ENCODE results near the gene POFUT1. TPM values are rescaled to one million over a fixed set of nuclear protein-coding genes. Genes with fewer than 3 reads are reported as not detected.

POFUT1 gene
- total RNA-seq, 1 donor from 2014 or later, result 60.6 TPM

DNA sequence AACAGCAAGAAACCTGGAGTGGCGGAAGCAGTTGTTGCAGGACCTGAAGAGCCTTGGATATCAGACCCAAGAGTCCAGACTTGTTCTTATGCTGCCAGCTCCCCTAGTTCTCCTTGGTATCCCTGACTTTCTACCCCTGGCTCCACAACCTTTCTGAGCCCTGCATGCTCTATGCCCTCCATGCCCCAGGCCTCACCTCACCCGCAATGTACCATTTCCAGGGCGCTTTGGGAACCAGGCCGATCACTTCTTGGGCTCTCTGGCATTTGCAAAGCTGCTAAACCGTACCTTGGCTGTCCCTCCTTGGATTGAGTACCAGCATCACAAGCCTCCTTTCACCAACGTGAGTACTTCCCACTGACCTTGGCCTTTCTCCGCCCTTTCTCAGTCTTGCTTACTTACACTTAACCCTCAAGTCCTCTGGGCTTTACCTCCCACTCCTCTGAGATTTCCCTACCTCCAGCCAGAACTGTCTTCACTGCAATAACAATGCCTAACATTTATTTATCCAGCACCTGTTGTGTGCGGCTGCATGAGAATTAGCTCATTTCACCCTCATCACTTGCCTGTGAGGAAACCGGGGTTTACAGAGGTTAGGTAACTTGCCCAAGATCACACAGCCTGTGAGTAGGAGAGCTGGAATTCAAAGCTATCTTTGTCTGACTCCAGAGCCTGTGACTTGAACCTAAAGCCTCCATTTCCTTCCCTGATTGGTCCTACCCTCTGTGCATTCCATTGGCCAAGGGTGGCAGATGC, 2.3 kb downstream of the POFUT1 start:
- Histone ChIP-seq H3K79me2 (ENCODE audit: insufficient read depth, low read length) (peaks cover 70% of the 10 kb centered on the region), H3K9me3 (ENCODE audit: insufficient read depth, low read depth, low read length) (no peaks in the 10 kb centered on the region), H3K27ac (ENCODE audit: low read depth, low read length) (no peak overlapping the region), H3K4me2 (ENCODE audit: low read length) (no peak overlapping the region), H3K36me3 (ENCODE audit: insufficient read depth, low read length) (peaks cover 14% of the 10 kb centered on the region), H3K9ac (ENCODE audit: low read length) (peak overlapping the region; percentile 99), H3K4me1 (ENCODE audit: insufficient read depth, low read length) (peaks cover 20% of the 10 kb centered on the region), H3K27me3 (ENCODE audit: insufficient read depth, low read length) (no peaks in the 10 kb centered on the region), H4K20me1 (ENCODE audit: insufficient read depth, low read length) (peaks cover 48% of the 10 kb centered on the region), H3K4me3 (ENCODE audit: insufficient read depth, low read depth, low read length) (no peak overlapping the region), H2AFZ (ENCODE audit: low read depth, low read length) (no peak overlapping the region)
- peaks cover 6% of the 10 kb centered on the region for H3K36me3 Mint-ChIP-seq (ENCODE audit: low read depth, unreplicated experiment)
- H3K4me3 Mint-ChIP-seq (ENCODE audit: unreplicated experiment), result peak overlapping the region; percentile 90
- H3K4me1 Mint-ChIP-seq (ENCODE audit: low read depth, unreplicated experiment), result peaks cover 38% of the 10 kb centered on the region
- no peak for TF ChIP-seq EZH2 (IDR thresholded peaks at IDR 0.05; ENCODE audit: insufficient read depth, low read length)
- no peak for FAIRE-seq
- DNase-seq (ENCODE audit: low read depth), result no peak
- H3K27me3 Mint-ChIP-seq (ENCODE audit: low read depth, unreplicated experiment), result no peaks in the 10 kb centered on the region
- peaks cover 2% of the 10 kb centered on the region for H3K9me3 Mint-ChIP-seq (ENCODE audit: unreplicated experiment)
- peak overlapping the region; percentile 31 for H3K27ac Mint-ChIP-seq (ENCODE audit: unreplicated experiment)

DNA sequence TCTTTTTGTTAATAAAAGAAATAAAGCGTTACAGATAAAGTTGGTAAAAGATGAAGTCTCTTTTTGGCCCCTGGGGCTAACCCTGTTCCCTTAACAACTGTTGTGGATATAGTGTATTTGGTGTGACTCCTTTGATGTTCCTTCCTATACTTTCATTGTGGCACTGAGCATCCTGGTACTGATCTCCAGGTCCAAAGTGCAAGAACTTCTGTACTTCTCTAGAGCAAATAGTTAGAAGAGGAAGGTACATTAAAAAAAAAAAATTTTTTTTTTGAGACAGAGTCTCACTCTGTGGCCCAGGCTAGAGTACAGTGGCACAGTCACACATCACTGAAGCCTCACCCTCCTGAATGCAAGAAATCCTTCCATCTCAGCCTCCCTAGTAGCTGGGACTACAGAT, 6.2 kb downstream of the POFUT1 start:
- Mint-ChIP-seq H3K9me3 (ENCODE audit: unreplicated experiment) (no peaks in the 10 kb centered on the region), H3K4me1 (ENCODE audit: low read depth, unreplicated experiment) (peaks cover 12% of the 10 kb centered on the region), H3K27me3 (ENCODE audit: low read depth, unreplicated experiment) (no peaks in the 10 kb centered on the region), H3K36me3 (ENCODE audit: low read depth, unreplicated experiment) (peaks cover 13% of the 10 kb centered on the region), H3K27ac (ENCODE audit: unreplicated experiment) (no peak overlapping the region), H3K4me3 (ENCODE audit: unreplicated experiment) (no peak overlapping the region)
- Histone ChIP-seq H3K4me1 (ENCODE audit: insufficient read depth, low read length) (peaks cover 1% of the 10 kb centered on the region), H3K4me2 (ENCODE audit: low read length) (no peak overlapping the region), H3K9ac (ENCODE audit: low read length) (no peak overlapping the region), H3K79me2 (ENCODE audit: insufficient read depth, low read length) (peaks cover 32% of the 10 kb centered on the region), H3K27ac (ENCODE audit: low read depth, low read length) (no peak overlapping the region), H3K36me3 (ENCODE audit: insufficient read depth, low read length) (peaks cover 41% of the 10 kb centered on the region), H4K20me1 (ENCODE audit: insufficient read depth, low read length) (peaks cover 37% of the 10 kb centered on the region), H3K27me3 (ENCODE audit: insufficient read depth, low read length) (no peaks in the 10 kb centered on the region), H2AFZ (ENCODE audit: low read depth, low read length) (no peak overlapping the region), H3K4me3 (ENCODE audit: insufficient read depth, low read depth, low read length) (no peak overlapping the region), H3K9me3 (ENCODE audit: insufficient read depth, low read depth, low read length) (no peaks in the 10 kb centered on the region)
- TF ChIP-seq EZH2 (IDR thresholded peaks at IDR 0.05; ENCODE audit: insufficient read depth, low read length), result no peak
- TF ChIP-seq, protein P1, sequence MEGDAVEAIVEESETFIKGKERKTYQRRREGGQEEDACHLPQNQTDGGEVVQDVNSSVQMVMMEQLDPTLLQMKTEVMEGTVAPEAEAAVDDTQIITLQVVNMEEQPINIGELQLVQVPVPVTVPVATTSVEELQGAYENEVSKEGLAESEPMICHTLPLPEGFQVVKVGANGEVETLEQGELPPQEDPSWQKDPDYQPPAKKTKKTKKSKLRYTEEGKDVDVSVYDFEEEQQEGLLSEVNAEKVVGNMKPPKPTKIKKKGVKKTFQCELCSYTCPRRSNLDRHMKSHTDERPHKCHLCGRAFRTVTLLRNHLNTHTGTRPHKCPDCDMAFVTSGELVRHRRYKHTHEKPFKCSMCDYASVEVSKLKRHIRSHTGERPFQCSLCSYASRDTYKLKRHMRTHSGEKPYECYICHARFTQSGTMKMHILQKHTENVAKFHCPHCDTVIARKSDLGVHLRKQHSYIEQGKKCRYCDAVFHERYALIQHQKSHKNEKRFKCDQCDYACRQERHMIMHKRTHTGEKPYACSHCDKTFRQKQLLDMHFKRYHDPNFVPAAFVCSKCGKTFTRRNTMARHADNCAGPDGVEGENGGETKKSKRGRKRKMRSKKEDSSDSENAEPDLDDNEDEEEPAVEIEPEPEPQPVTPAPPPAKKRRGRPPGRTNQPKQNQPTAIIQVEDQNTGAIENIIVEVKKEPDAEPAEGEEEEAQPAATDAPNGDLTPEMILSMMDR (IDR thresholded peaks at IDR 0.05; ENCODE audit: insufficient read depth, low read depth, low read length), result no peak
- no peak for FAIRE-seq
- DNase-seq (ENCODE audit: low read depth), result no peak

DNA sequence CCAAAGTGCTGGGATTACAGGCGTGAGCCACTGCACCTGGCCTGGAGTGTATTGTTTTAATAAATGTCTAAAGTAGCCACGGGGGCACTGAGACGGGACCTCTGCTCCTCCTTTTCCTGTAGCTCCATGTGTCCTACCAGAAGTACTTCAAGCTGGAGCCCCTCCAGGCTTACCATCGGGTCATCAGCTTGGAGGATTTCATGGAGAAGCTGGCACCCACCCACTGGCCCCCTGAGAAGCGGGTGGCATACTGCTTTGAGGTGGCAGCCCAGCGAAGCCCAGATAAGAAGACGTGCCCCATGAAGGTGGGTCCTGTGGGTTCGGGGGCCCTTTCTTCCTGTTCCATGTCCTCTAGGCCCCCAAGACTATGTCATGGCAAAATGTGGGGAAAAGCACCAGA, 7.5 kb downstream of the POFUT1 start:
- Histone ChIP-seq H3K4me1 (ENCODE audit: insufficient read depth, low read length) (no peaks in the 10 kb centered on the region), H3K4me2 (ENCODE audit: low read length) (no peak overlapping the region), H3K4me3 (ENCODE audit: insufficient read depth, low read depth, low read length) (no peak overlapping the region), H2AFZ (ENCODE audit: low read depth, low read length) (no peak overlapping the region), H3K27me3 (ENCODE audit: insufficient read depth, low read length) (no peaks in the 10 kb centered on the region), H4K20me1 (ENCODE audit: insufficient read depth, low read length) (peaks cover 33% of the 10 kb centered on the region), H3K36me3 (ENCODE audit: insufficient read depth, low read length) (peaks cover 46% of the 10 kb centered on the region), H3K79me2 (ENCODE audit: insufficient read depth, low read length) (peaks cover 20% of the 10 kb centered on the region), H3K9ac (ENCODE audit: low read length) (no peak overlapping the region), H3K9me3 (ENCODE audit: insufficient read depth, low read depth, low read length) (no peaks in the 10 kb centered on the region), H3K27ac (ENCODE audit: low read depth, low read length) (no peak overlapping the region)
- no peak for DNase-seq (ENCODE audit: low read depth)
- no peak overlapping the region for H3K4me3 Mint-ChIP-seq (ENCODE audit: unreplicated experiment)
- TF ChIP-seq, protein P1 (IDR thresholded peaks at IDR 0.05; ENCODE audit: insufficient read depth, low read depth, low read length), result no peak
- TF ChIP-seq EZH2 (IDR thresholded peaks at IDR 0.05; ENCODE audit: insufficient read depth, low read length), result no peak
- FAIRE-seq, result no peak
- no peak overlapping the region for H3K27ac Mint-ChIP-seq (ENCODE audit: unreplicated experiment)
- no peaks in the 10 kb centered on the region for H3K27me3 Mint-ChIP-seq (ENCODE audit: low read depth, unreplicated experiment)
- H3K9me3 Mint-ChIP-seq (ENCODE audit: unreplicated experiment), result no peaks in the 10 kb centered on the region
- peaks cover under 1% of the 10 kb centered on the region for H3K4me1 Mint-ChIP-seq (ENCODE audit: low read depth, unreplicated experiment)
- H3K36me3 Mint-ChIP-seq (ENCODE audit: low read depth, unreplicated experiment), result peaks cover 13% of the 10 kb centered on the region

Measured in astrocyte (in vitro differentiated cells and primary cell).